Stimulated activated CD4-positive, alpha-beta T cell treated with anti-CD3 and anti-CD28 coated beads, Interleukin-12 subunit alpha, Interleukin-12 subunit beta, amount 100 ng/mL, for 24 hours (primary cell): ENCODE results near the gene CACNA2D3.

Experiments used
- DNase-seq, 2 experiments: peaks; one replicate each; pipeline ENCODE4 v3.0.0-alpha.2; 2020; ENCODE audit warnings: low read depth in 2 of 2

CACNA2D3 gene

GRCh38 chr3:54670201-54671000 is 548.0 kb downstream of the CACNA2D3 start:
- DNase-seq: no peak

- DNase-seq: no peak
Measured at GRCh38 chr3:54671511-54671910, 549.2 kb downstream of the CACNA2D3 start.

GRCh38 chr3:54676087-54676486 is 553.7 kb downstream of the CACNA2D3 start:
- DNase-seq: no peak

- no peak for DNase-seq
Measured at GRCh38 chr3:54681706-54682105, 559.4 kb downstream of the CACNA2D3 start.

GRCh38 chr3:54685213-54685612 is 562.9 kb downstream of the CACNA2D3 start:
- no peak for DNase-seq

GRCh38 chr3:54691289-54691771 is 569.0 kb downstream of the CACNA2D3 start:
- no peak for DNase-seq

GRCh38 chr3:54696313-54696712 is 574.0 kb downstream of the CACNA2D3 start:
- DNase-seq: no peak

GRCh38 chr3:54698054-54698453 is 575.7 kb downstream of the CACNA2D3 start:
- no peak for DNase-seq

- DNase-seq: no peak
Measured at GRCh38 chr3:54703923-54704322, 581.6 kb downstream of the CACNA2D3 start.

- no peak for DNase-seq
Measured at GRCh38 chr3:54705730-54706129, 583.4 kb downstream of the CACNA2D3 start.

GRCh38 chr3:54706738-54707137 is 584.4 kb downstream of the CACNA2D3 start:
- DNase-seq: no peak

- no peak for DNase-seq
Measured at GRCh38 chr3:54709785-54710184, 587.4 kb downstream of the CACNA2D3 start.

GRCh38 chr3:54710954-54711353 is 588.6 kb downstream of the CACNA2D3 start:
- DNase-seq: no peak

GRCh38 chr3:54712539-54712938 is 590.2 kb downstream of the CACNA2D3 start:
- DNase-seq: no peak

GRCh38 chr3:54713031-54713430 is 590.7 kb downstream of the CACNA2D3 start:
- no peak for DNase-seq

GRCh38 chr3:54713455-54713854 is 591.1 kb downstream of the CACNA2D3 start:
- no peak for DNase-seq

GRCh38 chr3:54714035-54714434 is 591.7 kb downstream of the CACNA2D3 start:
- DNase-seq: no peak

GRCh38 chr3:54717506-54717905 is 595.2 kb downstream of the CACNA2D3 start:
- DNase-seq: no peak

GRCh38 chr3:54719914-54720313 is 597.6 kb downstream of the CACNA2D3 start:
- no peak for DNase-seq

GRCh38 chr3:54720604-54721003 is 598.3 kb downstream of the CACNA2D3 start:
- no peak for DNase-seq

GRCh38 chr3:54731732-54732445 is 609.5 kb downstream of the CACNA2D3 start:
- DNase-seq: no peak

- no peak for DNase-seq
Measured at GRCh38 chr3:54733106-54734006, 611.0 kb downstream of the CACNA2D3 start.
